DOHH2 (cell line): ENCODE measurements around the gene ACAD11.

Source experiments
- CTCF ChIP-seq: fragments of 200-600 bp; sonication (generic); IDR thresholded peaks from one replicate; pipeline ENCODE4 v1.5.1; 2014; ENCODE audit warnings: antibody characterized with exemption, mild to moderate bottlenecking, low read depth, low read length; ENCODE audit not compliant: poor library complexity, severe bottlenecking
- EZH2phosphoT487 ChIP-seq: fragments of 200-600 bp; sonication (generic); IDR thresholded peaks from 2 replicates; pipeline ENCODE4 v1.6.1; 2017; ENCODE audit warnings: borderline replicate concordance, mild to moderate bottlenecking, antibody characterized with exemption, low read length, moderate library complexity, mixed read lengths

GRCh38 chr3:132637590-132637989, 22.0 kb downstream of the ACAD11 start:
- TF ChIP-seq EZH2phosphoT487 = no peak
- no peak for TF ChIP-seq CTCF
